GM21390 (cell line): ENCODE measurements around the gene ATAD3A.
"Not testable (repeated sequence)": the region's sequence is repeated elsewhere in the genome, so short reads cannot be mapped to it uniquely, and the experiment has no call there.

Source experiments
- ATAC-seq: cut with Tn5 transposase; IDR thresholded peaks from one replicate; pipeline ENCODE4 v1.9.1; 2021; ENCODE audit not compliant: unreplicated experiment

Gene ATAD3A

GRCh38 chr1:1521331-1521730 is 9.4 kb downstream of the ATAD3A start:
- no peak for ATAC-seq

DNA sequence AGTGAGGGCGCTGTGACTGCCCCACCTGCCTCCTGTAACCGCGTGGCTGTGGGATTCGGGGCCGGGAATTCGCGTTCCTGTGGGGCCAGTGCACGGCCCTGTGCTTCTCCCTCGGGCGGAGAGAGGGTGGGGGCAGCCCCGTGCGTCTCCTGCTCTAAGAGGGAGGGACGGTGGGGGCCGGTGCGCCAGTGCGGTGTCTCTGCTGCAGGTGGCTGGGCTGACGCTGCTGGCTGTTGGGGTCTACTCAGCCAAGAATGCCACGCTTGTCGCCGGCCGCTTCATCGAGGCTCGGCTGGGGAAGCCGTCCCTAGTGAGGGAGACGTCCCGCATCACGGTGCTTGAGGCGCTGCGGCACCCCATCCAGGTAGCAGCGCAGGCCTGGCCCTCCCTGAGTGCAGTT is 10.6 kb downstream of the ATAD3A start:
- ATAC-seq = not testable (repeated sequence)

- ATAC-seq = not testable (repeated sequence)
Observed at GRCh38 chr1:1523226-1523625, 11.3 kb downstream of the ATAD3A start.

DNA sequence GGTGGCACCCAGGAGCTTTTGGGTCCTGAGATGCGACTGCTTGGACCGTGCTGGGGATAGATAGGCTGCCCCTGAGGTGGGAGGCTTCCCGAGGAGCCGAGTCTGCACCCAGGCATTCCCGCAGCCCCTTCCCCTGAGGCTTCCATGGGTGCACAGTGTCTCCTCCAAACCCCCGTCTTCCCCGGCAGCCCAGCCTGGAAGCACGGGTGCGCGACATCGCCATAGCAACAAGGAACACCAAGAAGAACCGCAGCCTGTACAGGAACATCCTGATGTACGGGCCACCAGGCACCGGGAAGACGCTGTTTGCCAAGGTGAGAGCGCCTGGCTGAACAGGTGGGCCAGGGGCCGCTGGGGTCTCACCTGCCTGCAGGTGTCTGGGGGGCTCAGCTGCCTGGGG is 11.7 kb downstream of the ATAD3A start:
- not testable (repeated sequence) for ATAC-seq

DNA sequence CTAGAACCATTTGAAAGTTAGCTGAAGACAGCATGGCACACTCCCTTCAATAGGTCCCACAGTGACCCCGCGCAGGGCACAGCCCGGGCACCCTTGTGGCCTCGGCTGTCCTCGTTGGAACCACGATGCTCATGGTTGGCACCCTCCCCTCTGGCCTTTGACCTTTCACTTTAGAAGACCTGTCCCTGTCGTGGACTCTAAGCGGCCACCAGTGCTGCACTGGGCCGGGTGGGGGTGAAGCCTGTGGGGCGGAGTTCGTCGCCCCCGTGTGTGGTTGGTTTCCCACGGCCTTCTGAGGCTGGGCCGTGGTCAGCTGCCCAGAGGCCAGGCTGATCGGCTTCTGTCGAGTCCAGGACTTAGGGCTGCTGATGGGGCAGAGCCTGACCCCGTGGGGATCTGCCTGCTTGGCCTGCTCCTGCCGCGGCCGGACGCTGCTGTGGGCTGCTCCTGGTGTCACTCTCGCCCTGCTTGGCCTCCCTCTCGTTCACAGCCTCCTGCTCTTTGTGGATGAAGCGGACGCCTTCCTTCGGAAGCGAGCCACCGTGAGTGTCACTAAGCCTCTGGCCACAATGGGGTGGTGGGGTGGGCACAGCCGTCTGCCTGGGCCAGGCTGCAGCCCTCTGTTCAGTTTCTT is 12.9 kb downstream of the ATAD3A start:
- ATAC-seq = not testable (repeated sequence)

DNA sequence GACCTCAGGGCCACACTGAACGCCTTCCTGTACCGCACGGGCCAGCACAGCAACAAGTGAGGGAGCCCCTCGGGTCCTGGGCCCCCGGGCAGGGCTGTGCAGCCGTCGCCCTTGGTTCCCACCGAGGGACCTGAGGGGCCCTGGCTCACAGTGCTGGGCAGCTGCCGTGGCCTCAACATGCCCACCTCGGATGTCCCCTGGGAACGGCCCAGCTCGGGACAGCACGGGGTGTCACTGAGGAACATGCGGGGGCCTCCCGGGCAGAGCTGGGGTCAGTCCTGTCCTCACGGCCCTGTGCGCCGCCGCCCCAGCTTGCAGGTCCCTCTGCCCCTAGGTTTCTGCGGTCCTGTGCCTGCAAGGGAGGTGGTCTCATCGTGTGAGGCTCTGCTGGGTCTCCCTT is 14.5 kb downstream of the ATAD3A start:
- ATAC-seq = not testable (repeated sequence)

DNA sequence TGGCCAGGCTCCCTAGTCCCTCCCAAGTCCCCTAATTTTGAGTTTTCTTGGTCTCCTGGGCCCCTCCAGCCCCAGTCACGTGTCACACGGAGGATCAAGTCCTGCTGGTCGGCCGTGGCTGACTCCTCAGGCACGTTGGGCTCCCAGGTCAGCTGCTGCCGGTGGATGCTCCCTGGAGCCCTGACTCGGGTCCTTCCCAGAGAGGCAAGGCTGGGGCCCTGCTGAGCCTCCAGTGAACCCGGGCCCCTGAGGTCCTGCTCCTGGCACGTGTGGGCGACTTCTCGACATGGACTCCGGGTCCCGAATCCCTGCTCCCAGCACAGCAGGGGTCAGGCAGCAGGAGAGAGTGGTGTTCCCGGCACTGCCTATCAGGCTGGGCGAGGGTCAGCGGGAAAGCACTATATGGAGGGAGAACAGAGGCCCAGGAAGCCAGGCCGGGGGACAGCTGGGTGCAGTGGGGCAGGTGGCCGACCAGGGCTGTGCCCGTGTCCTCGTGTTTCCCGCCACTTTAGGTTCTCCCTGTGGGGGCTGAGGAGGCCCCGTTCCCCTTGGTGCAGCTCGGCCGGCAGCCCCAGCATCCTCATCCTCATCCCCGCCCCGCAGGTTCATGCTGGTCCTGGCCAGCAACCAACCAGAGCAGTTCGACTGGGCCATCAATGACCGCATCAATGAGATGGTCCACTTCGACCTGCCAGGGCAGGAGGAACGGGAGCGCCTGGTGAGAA is 15.3 kb downstream of the ATAD3A start:
- no peak for ATAC-seq

DNA sequence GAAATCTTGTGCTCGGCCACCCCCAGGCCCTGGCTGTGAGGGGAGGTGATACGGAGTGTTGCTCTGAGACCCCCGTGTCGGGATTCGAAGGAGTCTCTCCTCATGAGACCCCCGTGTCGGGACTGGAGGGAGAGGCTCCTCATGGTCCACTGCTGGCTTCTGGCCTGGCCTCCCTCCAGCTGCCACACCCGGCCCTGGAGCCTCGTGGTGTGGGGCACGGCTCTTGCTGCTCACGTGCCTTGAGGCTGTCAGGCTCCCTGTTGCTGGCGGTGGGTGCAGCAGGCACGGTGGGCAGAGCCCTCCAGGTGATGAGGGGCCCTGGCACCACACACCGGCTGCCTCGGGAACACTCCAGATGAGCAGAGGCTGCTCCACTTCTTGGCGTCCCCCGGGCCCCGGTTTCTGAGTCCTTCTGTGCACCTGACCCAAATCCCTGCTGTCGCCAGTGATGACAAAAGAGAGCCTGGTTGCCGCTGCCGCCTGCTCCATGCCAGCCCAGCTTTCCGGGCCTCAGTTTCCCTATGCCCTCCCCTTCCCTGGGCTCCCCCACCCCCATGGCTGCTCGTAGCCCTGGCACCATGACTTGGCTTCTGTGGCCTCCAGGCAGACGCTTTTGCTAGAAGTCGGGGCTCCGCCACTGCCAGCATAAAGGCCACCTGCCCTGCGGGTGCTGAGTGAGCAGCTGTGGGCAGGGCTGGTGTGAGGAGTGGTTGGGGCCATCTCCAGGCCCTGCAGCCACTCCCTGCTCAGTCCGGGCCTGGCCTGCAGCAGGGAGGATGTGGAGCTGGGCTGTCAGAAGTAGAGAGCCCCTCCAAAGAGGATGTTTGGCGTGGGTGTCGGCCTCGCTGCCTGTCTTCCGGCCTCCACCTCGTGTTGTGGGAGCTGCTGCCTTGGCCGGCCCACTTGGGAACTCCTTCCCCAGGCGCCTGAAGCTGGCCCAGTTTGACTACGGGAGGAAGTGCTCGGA is 16.6 kb downstream of the ATAD3A start:
- ATAC-seq = no peak

DNA sequence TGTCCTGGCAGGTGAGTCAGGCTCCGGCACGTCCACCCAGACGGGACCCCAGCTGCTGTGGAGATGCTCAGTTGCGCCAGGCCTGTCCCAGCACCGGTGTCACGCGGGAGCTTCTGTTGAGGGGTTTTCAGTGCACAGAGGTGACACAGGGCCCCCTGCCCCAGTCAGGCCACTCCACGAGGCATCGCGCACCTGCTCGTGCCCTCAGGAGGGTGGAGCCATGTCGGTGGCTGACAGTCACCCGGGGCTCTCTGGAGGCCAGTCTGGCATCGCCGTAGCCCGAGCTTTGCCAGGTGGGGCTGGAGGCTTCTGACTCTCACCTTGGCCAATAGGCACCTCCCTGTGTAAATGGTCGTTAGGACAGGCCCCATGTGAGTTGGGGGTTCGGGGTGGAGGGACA is 17.4 kb downstream of the ATAD3A start:
- ATAC-seq = no peak

DNA sequence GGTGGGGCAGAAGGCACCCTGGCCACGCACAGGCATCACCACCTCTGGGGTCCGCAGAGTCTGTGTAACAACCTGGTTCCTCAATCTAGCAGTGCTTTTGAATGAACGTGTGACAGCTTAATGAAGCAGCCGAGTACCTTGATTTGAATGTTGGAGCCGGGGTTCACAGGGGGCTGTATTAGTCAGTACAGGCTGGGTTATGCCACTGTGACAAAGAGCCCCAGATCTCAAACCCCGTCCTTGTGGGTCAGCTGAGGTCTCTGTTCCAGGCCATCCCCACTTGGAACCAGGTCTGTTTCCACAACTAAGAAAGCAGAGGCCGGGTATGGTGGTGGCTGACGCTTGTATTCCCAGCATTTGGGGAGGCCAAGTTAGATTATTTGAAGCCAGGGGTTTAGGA is 18.0 kb downstream of the ATAD3A start:
- no peak for ATAC-seq

- no peak for ATAC-seq
Observed at GRCh38 chr1:1531947-1532346, 20.0 kb downstream of the ATAD3A start.

DNA sequence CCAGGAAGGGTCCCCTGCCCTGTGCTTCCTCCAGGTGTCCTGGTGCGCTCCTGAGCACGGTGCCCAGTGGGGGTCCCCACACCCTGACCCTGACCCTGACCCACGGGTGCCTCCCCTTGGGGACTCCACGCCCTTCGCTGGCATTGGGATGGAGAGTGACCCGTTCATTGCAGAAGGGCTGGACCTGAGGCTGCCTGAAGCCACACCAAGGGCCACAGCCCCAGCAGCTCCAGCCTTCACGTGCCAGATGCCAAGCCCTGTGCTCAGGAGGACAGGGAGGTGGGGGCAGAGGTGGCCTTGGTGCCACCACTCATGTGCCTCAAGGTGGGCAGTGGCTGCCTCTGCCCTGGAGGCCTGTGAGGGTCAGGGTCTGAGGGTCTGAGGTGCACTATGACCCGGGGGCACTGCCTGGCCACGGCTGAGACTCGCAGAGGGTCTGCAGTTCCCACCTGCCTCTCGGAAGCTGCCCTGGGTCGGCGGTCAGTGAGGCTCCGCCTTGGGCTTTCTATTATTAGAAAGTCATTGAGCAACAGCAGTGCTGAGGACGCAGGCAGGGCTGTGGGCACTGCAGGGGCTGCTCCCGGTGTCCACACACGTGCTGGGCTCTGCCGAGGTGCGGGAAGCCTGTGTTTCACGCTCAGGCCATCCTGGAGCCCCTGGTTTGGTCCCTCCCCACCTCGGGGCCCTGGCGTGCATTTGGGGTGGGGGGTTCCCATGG is 21.4 kb downstream of the ATAD3A start:
- ATAC-seq = not testable (repeated sequence)

- not testable (repeated sequence) for ATAC-seq
Observed at GRCh38 chr1:1533894-1534291, 21.9 kb downstream of the ATAD3A start.

- no peak for ATAC-seq
Observed at GRCh38 chr1:1534401-1535154, 22.6 kb downstream of the ATAD3A start.

GRCh38 chr1:1535201-1536018 is 23.4 kb downstream of the ATAD3A start:
- ATAC-seq = no peak

GRCh38 chr1:1536019-1536937 is 24.3 kb downstream of the ATAD3A start:
- ATAC-seq = no peak

GRCh38 chr1:1536938-1537546 is 25.1 kb downstream of the ATAD3A start:
- ATAC-seq = no peak
